Measurements from ENCODE around the gene CTNNA1.

Gene CTNNA1

DNA sequence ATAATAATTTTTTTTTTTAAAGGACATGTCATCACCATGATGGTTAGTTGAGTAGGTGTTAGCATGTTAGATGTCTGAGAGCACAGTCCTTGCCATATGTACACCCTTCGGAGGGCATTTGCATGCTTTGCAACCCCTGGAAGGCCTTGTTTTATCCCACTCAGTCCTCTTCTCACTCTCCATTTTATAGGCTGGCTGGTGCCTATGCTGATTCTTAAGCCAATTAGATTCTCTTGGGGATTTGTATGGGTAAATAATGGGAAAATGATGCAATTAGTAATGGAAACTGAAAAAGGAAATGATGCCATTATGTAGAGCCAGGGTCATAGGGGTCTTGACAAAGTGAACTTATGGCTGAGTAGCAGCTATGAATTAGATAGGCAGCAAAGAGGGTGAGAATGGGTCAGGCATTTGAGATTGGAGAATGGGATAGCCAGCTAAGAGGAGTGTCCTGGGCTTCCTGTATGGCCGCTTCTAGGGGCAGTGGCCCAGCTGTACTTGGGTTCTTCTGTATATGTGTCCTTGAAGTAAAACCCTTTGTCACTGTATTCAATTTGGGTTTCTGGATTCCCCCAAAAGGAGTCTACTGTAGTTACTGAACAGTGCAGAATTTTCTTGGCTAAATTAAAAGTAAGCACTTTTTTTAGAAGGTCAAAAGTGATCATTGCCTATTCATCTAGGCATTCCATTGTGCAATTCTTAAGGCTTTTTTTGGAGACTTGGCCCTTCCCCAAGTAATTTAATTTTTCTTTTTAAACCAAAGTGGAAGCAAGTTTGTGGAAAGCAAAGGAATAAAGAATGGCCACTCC is 90.3 kb downstream of the CTNNA1 start:
- Histone ChIP-seq H3K36me3 (ENCODE audit: control insufficient read depth, insufficient read depth, low read length) (no peaks in the 10 kb centered on the region), H3K4me3 (replicated peaks; ENCODE audit: low read depth, low read length) (no peak overlapping the region), H3K27me3 (replicated peaks; ENCODE audit: control insufficient read depth, insufficient read depth, low read length) (no peaks in the 10 kb centered on the region)
- no peak for DNase-seq (ENCODE audit: extremely low read depth, insufficient read length)
- TF ChIP-seq CTCF (IDR thresholded peaks at IDR 0.05; ENCODE audit: insufficient read depth, low read length, poor library complexity, severe bottlenecking): no peak

DNA sequence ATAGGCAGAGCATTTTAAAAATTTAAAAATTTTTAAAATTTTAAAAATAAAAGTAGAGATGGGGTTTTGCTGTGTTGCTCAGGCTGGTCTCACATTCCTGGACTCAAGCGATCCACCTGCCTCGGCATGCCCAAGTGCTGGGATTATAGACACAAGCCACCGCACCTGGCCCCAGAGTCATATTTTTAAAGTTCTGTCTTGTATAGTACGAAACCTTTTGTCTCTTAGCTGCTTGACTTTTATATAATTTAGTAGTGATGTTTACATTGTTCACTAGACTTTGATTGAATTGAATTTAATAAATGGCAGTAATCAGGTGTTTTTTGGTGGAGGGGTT is 90.9 kb downstream of the CTNNA1 start:
- Histone ChIP-seq H3K36me3 (ENCODE audit: control insufficient read depth, insufficient read depth, low read length) (no peaks in the 10 kb centered on the region), H3K27me3 (replicated peaks; ENCODE audit: control insufficient read depth, insufficient read depth, low read length) (no peaks in the 10 kb centered on the region), H3K4me3 (replicated peaks; ENCODE audit: low read depth, low read length) (no peak overlapping the region)
- no peak for DNase-seq (ENCODE audit: extremely low read depth, insufficient read length)
- no peak for TF ChIP-seq CTCF (IDR thresholded peaks at IDR 0.05; ENCODE audit: insufficient read depth, low read length, poor library complexity, severe bottlenecking)

DNA sequence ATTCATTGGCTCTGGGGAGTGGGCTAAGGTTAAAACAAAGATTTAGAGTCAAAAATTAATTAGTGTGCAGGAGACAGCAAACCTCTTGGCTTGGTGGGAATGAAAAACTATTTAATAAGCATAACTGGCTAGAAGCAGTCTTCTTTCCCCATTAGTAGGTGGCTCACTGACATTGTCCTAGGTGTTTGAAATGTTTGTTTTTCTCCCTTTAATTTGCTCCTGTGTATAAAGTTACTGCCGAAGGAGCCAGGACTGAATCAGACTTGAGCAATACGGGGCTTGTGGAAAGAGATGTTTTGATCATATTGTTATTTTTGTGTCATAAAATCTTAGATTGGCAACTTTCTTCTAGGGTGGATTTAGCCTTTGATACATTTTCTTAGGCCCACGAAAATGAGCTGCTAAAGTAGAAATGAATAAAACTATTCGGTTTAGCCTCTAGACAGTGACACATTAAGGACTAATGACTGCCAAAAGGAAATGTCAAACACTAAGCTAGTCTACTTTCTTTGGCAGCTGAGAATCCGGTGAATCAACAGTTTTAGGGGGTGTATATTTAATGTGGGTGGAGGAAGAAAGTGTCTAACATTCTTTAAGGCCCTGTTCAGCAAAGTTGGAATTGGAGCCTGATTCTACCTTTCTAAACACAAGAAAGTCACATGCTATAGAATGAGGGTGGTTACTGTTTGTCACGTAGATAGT is 91.7 kb downstream of the CTNNA1 start:
- no peaks in the 10 kb centered on the region for H3K36me3 ChIP-seq (ENCODE audit: control insufficient read depth, insufficient read depth, low read length)
- no peak overlapping the region for H3K4me3 ChIP-seq (replicated peaks; ENCODE audit: low read depth, low read length)
- no peaks in the 10 kb centered on the region for H3K27me3 ChIP-seq (replicated peaks; ENCODE audit: control insufficient read depth, insufficient read depth, low read length)
- no peak for TF ChIP-seq CTCF (IDR thresholded peaks at IDR 0.05; ENCODE audit: insufficient read depth, low read length, poor library complexity, severe bottlenecking)
- no peak for DNase-seq (ENCODE audit: extremely low read depth, insufficient read length)

DNA sequence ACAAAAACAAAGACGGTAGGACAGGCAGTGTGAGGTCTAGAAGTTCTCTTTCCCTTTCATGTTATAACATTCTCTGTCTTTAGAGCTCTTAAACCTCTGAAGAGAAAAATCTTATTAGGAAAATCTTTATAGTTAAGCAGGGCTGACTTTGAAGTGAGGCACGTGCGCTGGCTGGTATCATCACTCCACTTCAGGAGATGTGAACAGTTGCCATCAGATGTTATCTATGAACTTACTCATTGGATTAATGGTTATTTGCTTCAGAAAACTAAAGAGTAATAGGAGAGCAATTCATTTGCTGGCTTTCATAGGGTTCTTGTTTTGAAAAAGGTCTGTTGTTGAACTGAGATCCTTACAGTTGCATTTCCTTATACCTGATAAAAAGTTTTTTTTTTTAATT is 96.2 kb downstream of the CTNNA1 start:
- no peak for DNase-seq (ENCODE audit: extremely low read depth, insufficient read length)
- no peaks in the 10 kb centered on the region for H3K36me3 ChIP-seq (ENCODE audit: control insufficient read depth, insufficient read depth, low read length)
- H3K27me3 ChIP-seq (replicated peaks; ENCODE audit: control insufficient read depth, insufficient read depth, low read length): no peaks in the 10 kb centered on the region
- no peak for TF ChIP-seq CTCF (IDR thresholded peaks at IDR 0.05; ENCODE audit: insufficient read depth, low read length, poor library complexity, severe bottlenecking)
- no peak overlapping the region for H3K4me3 ChIP-seq (replicated peaks; ENCODE audit: low read depth, low read length)

- H3K36me3 ChIP-seq (ENCODE audit: control insufficient read depth, insufficient read depth, low read length): no peaks in the 10 kb centered on the region
- H3K4me3 ChIP-seq (replicated peaks; ENCODE audit: low read depth, low read length): no peak overlapping the region
- no peak for TF ChIP-seq CTCF (IDR thresholded peaks at IDR 0.05; ENCODE audit: insufficient read depth, low read length, poor library complexity, severe bottlenecking)
- no peak for DNase-seq (ENCODE audit: extremely low read depth, insufficient read length)
- H3K27me3 ChIP-seq (replicated peaks; ENCODE audit: control insufficient read depth, insufficient read depth, low read length): no peaks in the 10 kb centered on the region
Measured at GRCh38 chr5:138849882-138850281, 96.7 kb downstream of the CTNNA1 start.

Measured in GM06990 (cell line).